HL-60 (cell line): ENCODE results near the gene BAAT.
"Not testable (repeated sequence)": the region's sequence is repeated elsewhere in the genome, so short reads cannot be mapped to it uniquely, and the experiment has no call there.

Experiments
- DNase-seq, 2 experiments: peaks; one replicate each; pipeline ENCODE4 v3.0.0-alpha.2; 2010 to 2020; ENCODE audit warnings: low read depth in 1 of 2, low spot score in 1 of 2
- H3K27ac ChIP-seq: fragments of 250-450 bp; sonication (Bioruptor Pico); replicated peaks from 2 replicates; pipeline ENCODE4 v1.5.1; 2020; ENCODE audit warnings: mild to moderate bottlenecking, moderate library complexity
- H3K27me3 ChIP-seq: fragments of 250-450 bp; sonication (Bioruptor Pico); 2 replicates; pipeline ENCODE4 v1.5.1; 2021; ENCODE audit warnings: mild to moderate bottlenecking, moderate library complexity; ENCODE audit not compliant: insufficient read depth, poor library complexity, severe bottlenecking
- H3K4me3 ChIP-seq: replicated peaks from 2 replicates; pipeline ENCODE4 v1.5.1; 2011; ENCODE audit warnings: mild to moderate bottlenecking, control low read depth, low read length; ENCODE audit not compliant: insufficient read depth
- GABPA ChIP-seq: IDR thresholded peaks from 2 replicates; pipeline ENCODE4 v1.6.1; 2012; ENCODE audit warnings: low read depth
- POLR2AphosphoS5 ChIP-seq: IDR thresholded peaks from 2 replicates; pipeline ENCODE4 v1.6.1; 2012; ENCODE audit warnings: low read depth
- SPI1 ChIP-seq: IDR thresholded peaks from 2 replicates; pipeline ENCODE4 v1.6.1; 2012; ENCODE audit warnings: low read depth, mild to moderate bottlenecking, borderline replicate concordance
- long read RNA-seq: library from polyadenylated mRNA; unstranded; transcript quantifications from one replicate; pipeline ENCODE4 v2.0.0, GENCODE V29; 2020
- TF ChIP-seq, protein P1 (sequence below): IDR thresholded peaks from one replicate; pipeline ENCODE4 v1.5.1; 2011; ENCODE audit warnings: low read length, control low read depth, inconsistent platforms; ENCODE audit not compliant: insufficient read depth
- TF ChIP-seq, protein P2 (sequence below): IDR thresholded peaks from 2 replicates; pipeline ENCODE4 v1.6.1; 2012; ENCODE audit warnings: low read depth; ENCODE audit not compliant: insufficient replicate concordance

The BAAT gene
- long read RNA-seq = 0 reads

DNA sequence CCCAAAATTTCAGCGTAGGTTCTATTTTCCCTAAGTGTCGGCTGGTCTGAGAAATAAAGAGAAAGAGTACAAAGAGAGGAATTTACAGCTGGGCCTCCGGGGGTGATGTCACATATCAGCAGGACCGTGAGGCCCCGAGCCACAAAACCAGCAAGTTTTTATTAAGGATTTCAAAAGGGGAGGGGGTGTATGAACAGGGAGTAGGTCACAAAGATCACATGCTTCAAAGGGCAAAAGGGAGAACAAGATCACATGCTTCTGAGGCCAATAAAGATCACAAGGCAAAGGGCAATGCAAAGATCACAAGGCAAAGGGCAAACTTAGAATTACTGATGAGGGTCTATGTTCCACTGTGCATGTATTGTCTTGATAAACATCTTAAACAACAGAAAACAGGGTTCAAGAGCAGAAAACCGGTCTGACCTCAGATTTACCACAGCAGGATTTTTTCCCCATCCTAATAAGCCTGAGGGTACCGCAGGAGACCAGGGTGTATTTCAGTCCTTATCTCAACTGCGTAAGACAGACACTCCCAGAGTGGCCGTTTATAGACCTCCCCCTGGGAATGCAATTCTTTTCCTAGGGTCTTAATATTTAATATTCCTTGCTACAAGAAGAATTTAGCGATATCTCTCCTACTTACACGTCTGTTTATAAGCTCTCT, at the start of gene BAAT:
Gene BAAT (minus strand): TSS at position 134 of the 664 bp plus-strand sequence. CDS start 13,602 bp downstream, outside the sequence.
- not testable (repeated sequence) for H3K4me3 ChIP-seq, DNase-seq, H3K27ac ChIP-seq, H3K27me3 ChIP-seq

DNA sequence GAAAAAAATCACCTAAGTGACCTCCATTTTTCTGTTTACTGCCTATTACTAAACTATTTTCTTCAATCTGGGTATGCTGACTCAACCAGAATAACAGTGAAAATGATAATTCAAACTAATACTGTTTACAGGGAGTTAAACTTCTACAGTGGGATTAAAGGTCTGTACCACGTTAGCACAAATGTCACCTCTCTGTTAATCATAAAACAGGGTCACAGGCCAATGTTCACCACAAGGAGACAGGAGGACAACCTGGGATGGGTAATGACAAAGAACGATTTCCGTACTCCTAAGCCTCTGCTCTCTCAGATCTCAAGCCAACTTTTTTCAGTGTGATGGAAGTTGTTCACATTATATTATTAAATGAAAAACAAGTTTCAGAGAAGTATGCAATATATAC, 48.4 kb upstream of the BAAT start:
- TF ChIP-seq, protein P1, sequence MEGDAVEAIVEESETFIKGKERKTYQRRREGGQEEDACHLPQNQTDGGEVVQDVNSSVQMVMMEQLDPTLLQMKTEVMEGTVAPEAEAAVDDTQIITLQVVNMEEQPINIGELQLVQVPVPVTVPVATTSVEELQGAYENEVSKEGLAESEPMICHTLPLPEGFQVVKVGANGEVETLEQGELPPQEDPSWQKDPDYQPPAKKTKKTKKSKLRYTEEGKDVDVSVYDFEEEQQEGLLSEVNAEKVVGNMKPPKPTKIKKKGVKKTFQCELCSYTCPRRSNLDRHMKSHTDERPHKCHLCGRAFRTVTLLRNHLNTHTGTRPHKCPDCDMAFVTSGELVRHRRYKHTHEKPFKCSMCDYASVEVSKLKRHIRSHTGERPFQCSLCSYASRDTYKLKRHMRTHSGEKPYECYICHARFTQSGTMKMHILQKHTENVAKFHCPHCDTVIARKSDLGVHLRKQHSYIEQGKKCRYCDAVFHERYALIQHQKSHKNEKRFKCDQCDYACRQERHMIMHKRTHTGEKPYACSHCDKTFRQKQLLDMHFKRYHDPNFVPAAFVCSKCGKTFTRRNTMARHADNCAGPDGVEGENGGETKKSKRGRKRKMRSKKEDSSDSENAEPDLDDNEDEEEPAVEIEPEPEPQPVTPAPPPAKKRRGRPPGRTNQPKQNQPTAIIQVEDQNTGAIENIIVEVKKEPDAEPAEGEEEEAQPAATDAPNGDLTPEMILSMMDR = no peak
- TF ChIP-seq, protein P2, sequence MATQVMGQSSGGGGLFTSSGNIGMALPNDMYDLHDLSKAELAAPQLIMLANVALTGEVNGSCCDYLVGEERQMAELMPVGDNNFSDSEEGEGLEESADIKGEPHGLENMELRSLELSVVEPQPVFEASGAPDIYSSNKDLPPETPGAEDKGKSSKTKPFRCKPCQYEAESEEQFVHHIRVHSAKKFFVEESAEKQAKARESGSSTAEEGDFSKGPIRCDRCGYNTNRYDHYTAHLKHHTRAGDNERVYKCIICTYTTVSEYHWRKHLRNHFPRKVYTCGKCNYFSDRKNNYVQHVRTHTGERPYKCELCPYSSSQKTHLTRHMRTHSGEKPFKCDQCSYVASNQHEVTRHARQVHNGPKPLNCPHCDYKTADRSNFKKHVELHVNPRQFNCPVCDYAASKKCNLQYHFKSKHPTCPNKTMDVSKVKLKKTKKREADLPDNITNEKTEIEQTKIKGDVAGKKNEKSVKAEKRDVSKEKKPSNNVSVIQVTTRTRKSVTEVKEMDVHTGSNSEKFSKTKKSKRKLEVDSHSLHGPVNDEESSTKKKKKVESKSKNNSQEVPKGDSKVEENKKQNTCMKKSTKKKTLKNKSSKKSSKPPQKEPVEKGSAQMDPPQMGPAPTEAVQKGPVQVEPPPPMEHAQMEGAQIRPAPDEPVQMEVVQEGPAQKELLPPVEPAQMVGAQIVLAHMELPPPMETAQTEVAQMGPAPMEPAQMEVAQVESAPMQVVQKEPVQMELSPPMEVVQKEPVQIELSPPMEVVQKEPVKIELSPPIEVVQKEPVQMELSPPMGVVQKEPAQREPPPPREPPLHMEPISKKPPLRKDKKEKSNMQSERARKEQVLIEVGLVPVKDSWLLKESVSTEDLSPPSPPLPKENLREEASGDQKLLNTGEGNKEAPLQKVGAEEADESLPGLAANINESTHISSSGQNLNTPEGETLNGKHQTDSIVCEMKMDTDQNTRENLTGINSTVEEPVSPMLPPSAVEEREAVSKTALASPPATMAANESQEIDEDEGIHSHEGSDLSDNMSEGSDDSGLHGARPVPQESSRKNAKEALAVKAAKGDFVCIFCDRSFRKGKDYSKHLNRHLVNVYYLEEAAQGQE = no peak
- TF ChIP-seq SPI1 = no peak
- TF ChIP-seq GABPA = no peak
- Histone ChIP-seq H3K27ac (no peak overlapping the region), H3K27me3 (no peaks in the 10 kb centered on the region), H3K4me3 (no peak overlapping the region)
- no peak for DNase-seq

GRCh38 chr9:101432740-101433139, 47.9 kb upstream of the BAAT start:
- no peak for DNase-seq
- H3K27ac ChIP-seq = no peak overlapping the region
- no peak for TF ChIP-seq POLR2AphosphoS5

DNA sequence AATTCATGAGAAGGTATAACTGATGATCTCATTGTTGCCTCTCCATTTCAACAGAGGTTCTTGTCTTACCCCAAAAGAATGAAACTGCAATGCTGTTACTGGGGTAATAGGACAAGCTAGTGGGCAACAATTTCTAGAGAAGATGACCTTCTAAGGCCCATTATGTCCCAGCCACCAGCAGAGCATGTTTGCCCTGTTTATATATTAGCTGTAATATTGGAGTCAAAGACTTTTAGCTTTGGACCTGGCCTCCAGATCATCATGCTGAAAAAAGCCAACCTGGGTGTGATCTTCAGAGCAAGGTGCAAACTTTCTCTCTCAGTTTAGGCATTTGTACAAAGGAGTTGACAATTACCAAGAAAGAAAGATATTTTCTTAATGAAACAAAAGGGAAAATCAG, 47.4 kb upstream of the BAAT start:
- no peak for DNase-seq
- Histone ChIP-seq H3K27me3 (no peaks in the 10 kb centered on the region), H3K27ac (no peak overlapping the region), H3K4me3 (no peak overlapping the region)
- TF ChIP-seq GABPA = no peak
- TF ChIP-seq, protein P1 = no peak
- TF ChIP-seq, protein P2 = no peak

More at GRCh38 chr9:101432740-101433139, 47.9 kb upstream of the BAAT start:
- Histone ChIP-seq H3K27me3 (no peaks in the 10 kb centered on the region), H3K4me3 (no peak overlapping the region)

DNA sequence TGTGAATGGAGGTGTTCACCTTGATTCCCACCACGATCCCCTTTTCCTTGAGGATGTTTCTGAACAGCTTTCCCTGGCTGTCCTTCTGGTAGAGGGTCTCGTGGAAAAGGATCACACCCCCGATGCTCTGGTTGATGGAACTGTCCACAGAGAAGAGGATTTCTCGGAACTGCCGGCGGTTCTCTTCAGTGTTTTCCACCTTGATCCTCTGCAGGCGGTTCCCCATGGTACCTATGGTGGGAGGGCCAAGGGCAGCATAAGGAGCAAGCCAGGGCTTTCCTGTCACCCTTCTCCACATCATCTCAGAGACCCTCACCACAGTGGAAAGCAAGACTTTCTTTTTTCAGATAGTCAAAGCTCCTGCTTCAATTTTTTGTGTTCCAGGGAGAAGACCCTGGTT, 44.9 kb upstream of the BAAT start:
- Histone ChIP-seq H3K27ac (no peak overlapping the region), H3K4me3 (no peak overlapping the region), H3K27me3 (no peaks in the 10 kb centered on the region)
- TF ChIP-seq SPI1 = no peak
- TF ChIP-seq, protein P1 = no peak
- no peak for TF ChIP-seq POLR2AphosphoS5
- no peak for TF ChIP-seq GABPA
- TF ChIP-seq, protein P2 = no peak
- DNase-seq = no peak
